GM12872 (cell line): ENCODE data around the gene IDH3B.

Experiments
- TF ChIP-seq, protein P1 (sequence below): IDR thresholded peaks from 3 replicates; pipeline ENCODE4 v1.5.1; 2011; ENCODE audit warnings: low read depth, mild to moderate bottlenecking, low read length, moderate library complexity; ENCODE audit not compliant: insufficient read depth

Gene IDH3B

DNA sequence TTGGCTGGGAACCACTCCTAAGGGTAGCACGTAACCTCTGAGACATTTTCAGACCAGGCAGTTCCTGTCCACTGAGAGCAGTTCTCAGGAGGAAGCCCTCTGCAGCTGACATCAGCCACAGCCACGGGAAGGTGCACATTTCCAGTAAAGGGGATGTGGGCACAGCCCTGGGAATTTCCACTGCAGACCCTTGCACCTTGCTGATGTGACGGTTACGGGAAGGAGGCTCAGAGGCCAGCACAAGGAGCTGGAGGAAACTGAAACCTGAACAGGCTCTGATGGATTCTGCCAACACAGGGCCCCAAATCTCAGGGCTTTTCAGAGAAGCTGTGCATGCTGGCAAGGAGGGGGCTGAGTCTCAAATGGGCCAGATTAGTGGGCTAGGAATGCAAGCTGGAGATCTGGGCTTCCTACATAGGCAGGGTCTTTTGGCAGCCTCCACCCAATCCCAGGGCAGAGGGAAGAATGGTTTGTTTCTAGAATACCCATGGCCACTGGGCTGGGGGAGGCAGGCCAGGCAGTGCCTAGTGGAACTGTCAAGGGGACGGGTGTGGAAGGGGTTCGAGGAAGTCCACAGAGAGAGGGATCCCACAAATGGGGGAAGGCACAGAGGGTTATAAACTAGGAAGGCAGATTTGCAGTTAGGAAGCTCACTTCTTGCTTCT is 42.8 kb upstream of the IDH3B start:
- TF ChIP-seq, protein P1, sequence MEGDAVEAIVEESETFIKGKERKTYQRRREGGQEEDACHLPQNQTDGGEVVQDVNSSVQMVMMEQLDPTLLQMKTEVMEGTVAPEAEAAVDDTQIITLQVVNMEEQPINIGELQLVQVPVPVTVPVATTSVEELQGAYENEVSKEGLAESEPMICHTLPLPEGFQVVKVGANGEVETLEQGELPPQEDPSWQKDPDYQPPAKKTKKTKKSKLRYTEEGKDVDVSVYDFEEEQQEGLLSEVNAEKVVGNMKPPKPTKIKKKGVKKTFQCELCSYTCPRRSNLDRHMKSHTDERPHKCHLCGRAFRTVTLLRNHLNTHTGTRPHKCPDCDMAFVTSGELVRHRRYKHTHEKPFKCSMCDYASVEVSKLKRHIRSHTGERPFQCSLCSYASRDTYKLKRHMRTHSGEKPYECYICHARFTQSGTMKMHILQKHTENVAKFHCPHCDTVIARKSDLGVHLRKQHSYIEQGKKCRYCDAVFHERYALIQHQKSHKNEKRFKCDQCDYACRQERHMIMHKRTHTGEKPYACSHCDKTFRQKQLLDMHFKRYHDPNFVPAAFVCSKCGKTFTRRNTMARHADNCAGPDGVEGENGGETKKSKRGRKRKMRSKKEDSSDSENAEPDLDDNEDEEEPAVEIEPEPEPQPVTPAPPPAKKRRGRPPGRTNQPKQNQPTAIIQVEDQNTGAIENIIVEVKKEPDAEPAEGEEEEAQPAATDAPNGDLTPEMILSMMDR = no peak

DNA sequence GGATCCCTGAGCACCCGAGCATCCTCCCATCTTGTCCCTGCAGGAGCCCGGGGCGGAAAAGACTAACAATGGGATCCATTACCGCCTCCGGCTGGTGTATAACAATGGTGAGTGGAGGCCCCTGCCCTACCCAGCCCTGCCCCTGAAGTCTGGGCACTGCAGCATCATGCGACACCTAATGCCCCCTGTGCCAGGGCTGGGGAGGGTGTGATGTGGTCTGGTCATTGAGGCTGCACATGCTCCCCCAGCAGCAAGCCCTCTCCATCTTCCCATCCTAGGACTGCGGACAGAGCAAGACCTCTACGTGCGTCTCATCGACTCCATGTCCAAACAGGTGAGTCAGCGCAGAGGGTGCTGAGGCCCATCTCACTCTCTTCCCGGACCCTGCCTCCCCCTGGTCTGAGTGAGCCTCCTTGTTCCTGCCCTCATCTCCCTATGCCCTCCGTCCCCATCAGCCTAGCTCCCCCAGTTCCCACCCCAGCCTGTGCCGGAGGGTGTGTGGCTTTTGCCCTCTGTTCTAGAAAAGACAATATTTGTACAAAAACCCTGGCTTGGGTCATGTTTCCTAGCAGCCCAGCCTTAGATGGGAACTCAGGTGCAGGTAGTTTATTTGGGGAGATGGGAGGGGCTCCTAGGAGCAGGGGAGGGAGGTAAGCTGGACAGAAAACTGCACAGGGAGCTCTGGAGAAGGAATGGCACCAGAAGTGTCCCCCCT is 42.1 kb upstream of the IDH3B start:
- TF ChIP-seq, protein P1 = no peak

DNA sequence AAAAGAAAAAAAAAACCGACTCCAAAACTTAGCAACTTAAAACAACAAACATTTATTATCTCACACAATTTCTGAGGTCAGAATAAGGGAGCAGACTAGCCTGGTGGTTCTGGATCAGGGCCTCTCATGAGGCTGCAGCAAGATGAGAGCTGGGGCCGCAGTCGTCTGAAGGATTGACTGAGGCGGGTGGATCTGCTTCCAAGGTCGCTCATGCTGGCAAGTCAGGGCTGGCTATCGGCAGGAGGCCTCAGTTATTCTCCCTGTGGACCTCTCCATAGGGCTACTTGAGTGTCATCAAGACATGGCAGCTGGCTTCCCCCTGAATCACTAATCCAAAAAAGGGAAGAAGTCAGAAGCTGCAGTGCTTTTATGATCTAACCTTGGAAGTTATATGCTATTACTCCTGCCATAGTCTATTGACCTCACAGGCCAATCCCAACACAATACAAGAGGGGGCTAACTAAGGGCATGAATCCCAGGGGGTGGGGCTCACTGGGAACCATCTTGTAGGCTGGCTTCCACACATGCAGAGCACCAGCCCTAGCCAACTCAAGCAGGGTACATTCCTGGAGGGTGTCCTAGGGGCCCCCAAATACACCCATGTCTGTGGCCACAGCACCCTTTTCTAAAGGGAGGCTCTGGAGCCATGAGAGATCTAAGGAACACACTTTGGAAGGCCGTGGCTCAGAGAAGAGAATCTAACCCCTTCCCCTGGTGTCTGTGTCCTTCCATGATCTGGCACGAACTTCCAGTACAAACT is 39.9 kb upstream of the IDH3B start:
- TF ChIP-seq, protein P1 = no peak

DNA sequence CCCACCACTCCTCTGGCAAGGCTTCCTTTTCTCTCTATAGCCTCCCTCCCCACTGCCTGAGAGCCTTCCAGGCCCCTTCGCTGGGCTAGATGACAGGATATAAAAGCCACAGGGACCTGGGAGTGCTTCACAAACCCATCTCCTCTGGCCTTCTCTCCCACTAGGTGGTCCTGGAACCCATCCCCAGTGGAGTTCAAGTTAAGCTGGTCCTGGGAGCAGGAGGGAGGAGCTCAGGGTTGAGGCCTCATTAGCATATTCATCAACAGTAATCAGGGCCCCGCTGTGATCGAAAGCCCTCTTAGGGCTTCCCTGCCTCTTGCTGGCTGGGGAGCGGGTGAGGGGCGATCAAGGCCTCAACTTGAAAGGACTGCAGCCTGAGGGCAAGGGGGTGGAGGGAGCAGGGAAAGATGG is 37.7 kb upstream of the IDH3B start:
- TF ChIP-seq, protein P1 = no peak

DNA sequence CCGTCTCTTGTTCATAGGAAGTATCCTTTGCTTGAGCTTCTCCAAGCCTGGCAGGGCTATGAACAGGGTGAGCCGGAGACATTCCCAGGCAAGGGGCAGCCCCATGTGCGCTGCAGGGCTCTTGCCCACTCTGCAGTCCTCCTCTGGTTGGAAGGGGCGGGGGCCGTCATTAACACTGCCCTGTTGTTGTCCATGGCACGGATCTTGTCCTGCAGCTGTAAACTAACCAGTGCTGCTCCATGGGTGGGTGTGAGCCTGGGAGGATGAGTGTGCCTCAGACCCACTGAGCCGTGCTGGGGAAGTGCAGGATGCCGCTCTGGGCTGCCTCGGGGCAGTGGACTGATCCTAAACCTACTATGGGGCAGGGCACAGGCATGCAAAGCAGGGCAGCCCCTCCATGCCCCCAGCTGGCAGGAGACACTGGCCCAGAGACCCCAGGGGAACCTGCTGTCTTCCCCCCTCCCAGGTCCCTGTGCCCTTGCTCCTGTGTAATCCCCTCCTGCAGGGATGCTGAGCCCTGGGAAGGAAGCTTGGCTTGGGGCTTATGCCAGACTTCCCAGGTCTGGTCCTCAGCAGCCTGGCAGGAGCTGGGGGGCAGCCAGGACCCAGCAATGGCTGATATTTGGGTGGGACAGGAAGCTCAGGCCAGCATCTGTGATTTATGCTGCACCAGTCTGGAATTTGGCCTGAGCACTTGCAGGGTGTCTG is 37.1 kb upstream of the IDH3B start:
- TF ChIP-seq, protein P1 = no peak

DNA sequence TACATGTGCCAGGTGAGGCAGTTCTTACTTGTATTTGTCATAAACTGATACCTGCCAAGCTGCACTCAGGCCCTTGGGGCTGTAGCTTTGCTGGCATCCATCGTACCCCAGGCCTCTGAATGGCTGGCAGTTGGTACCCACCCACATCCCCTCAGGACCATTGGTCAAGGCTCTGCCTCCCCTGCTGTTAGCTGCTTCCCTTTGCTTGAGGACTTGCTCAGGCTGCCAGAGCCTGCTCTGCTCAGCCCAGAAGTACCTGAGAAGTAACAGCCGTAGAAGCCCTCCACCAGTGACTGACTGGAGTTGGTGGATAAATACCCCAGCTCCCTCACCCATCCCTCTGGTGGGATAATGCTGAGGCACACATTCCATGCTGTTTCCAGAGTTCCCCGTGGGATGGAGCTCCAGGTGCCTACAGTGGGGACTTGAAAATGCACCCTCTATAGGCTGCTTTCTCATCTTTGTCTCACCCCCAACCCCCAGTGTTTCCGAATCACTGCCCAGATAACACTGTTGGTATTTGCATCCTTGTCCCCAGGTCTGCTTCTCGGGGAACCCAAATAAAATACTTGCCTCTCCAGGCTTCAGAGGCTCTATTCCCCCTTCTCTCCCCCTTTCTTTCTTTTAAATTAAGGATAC is 35.9 kb upstream of the IDH3B start:
- TF ChIP-seq, protein P1 = no peak

DNA sequence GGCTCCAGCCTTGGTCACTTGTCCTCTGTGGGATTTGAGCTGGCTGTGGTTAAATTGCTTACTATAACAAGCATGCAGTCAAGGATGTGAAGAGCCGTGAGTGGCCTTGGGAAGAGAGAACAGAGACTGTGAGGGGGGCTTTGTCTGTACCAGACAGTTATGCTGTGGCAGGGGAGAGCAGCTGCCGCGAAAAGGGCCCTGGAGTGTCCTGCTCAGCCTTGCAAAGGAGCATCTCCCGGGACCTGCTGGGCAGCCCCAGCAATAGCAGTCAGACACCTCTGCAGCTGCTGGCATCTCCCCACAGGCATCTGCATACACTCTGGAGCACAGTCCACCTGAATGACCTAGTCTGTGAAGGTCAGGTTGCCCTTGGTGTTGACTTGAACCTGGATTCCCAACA is 34.9 kb upstream of the IDH3B start:
- TF ChIP-seq, protein P1 = no peak
